CD14-positive monocyte (primary cell): ENCODE results near the gene PFN3. TPM values are rescaled to one million over a fixed set of nuclear protein-coding genes. Genes with fewer than 3 reads are reported as not detected.
A peak's percentile ranks its signal among the peaks of the same experiment; 100 is the strongest.

Source experiments
- DNase-seq, 3 donors: peaks; one replicate each; pipeline ENCODE4 v3.0.0-alpha.2; 2011 to 2022
- H2AFZ ChIP-seq: 2 replicates; pipeline ENCODE4 v1.6.0; 2012; ENCODE audit warnings: mild to moderate bottlenecking, low read depth, low read length, inconsistent platforms; ENCODE audit not compliant: insufficient read depth, poor library complexity, severe bottlenecking
- H3K27ac ChIP-seq, 2 donors: 1 replicate in 1 of 2; 2 replicates in 1 of 2; pipeline ENCODE4 v1.5.1; 2012 to 2013; ENCODE audit warnings: low read length in 2 of 2, control low read depth in 1 of 2, inconsistent platforms in 1 of 2, low read depth in 1 of 2, mild to moderate bottlenecking in 1 of 2
- H3K27me3 ChIP-seq, 2 donors: one replicate each; pipeline versions ENCODE4 v1.6.0 to v1.6.1; 2011 to 2013; ENCODE audit warnings: low read length in 2 of 2; ENCODE audit not compliant: control insufficient read depth in 2 of 2, insufficient read depth in 2 of 2
- H3K36me3 ChIP-seq, 2 donors: replicated peaks in 1 of 2; 1 replicate in 1 of 2; 2 replicates in 1 of 2; pipeline versions ENCODE4 v1.5.1 to v1.6.1; 2012 to 2013; ENCODE audit warnings: low read length in 2 of 2, control low read depth in 1 of 2, inconsistent platforms in 1 of 2, mild to moderate bottlenecking in 1 of 2; ENCODE audit not compliant: insufficient read depth in 2 of 2, control insufficient read depth in 1 of 2
- H3K4me1 ChIP-seq, 2 donors: 1 replicate in 1 of 2; 2 replicates in 1 of 2; pipeline versions ENCODE4 v1.5.1 to v1.6.1; 2012 to 2013; ENCODE audit warnings: low read length in 2 of 2, control low read depth in 1 of 2, inconsistent platforms in 1 of 2, mild to moderate bottlenecking in 1 of 2, moderate library complexity in 1 of 2; ENCODE audit not compliant: insufficient read depth in 2 of 2, control insufficient read depth in 1 of 2
- H3K4me2 ChIP-seq: replicated peaks from 2 replicates; pipeline ENCODE3; 2012; ENCODE audit warnings: low read length, moderate library complexity, mild to moderate bottlenecking; ENCODE audit not compliant: poor library complexity, severe bottlenecking; ENCODE audit errors: extremely low read depth
- H3K4me3 ChIP-seq, 3 experiments: fragments of 200-600 bp in 1 of 3; sonication (generic) in 1 of 3; replicated peaks in 1 of 3; 1 replicate in 2 of 3; 2 replicates in 1 of 3; pipeline ENCODE4 v1.5.1; 2011 to 2013; ENCODE audit warnings: low read length in 3 of 3, mild to moderate bottlenecking in 3 of 3, control low read depth in 2 of 3, low read depth in 2 of 3, inconsistent platforms in 1 of 3, moderate library complexity in 1 of 3
- H3K79me2 ChIP-seq: 2 replicates; pipeline ENCODE4 v1.6.0; 2012; ENCODE audit warnings: mild to moderate bottlenecking, control low read depth, inconsistent platforms, low read length, moderate library complexity; ENCODE audit not compliant: insufficient read depth
- H3K9ac ChIP-seq: 2 replicates; pipeline ENCODE4 v1.6.0; 2017; ENCODE audit warnings: low read length, mild to moderate bottlenecking; ENCODE audit not compliant: insufficient read depth, poor library complexity, severe bottlenecking
- H3K9me3 ChIP-seq, 2 donors: replicated peaks in 1 of 2; 1 replicate in 1 of 2; 2 replicates in 1 of 2; pipeline versions ENCODE4 v1.5.1 to v1.6.1; 2012 to 2013; ENCODE audit warnings: low read length in 2 of 2, control low read depth in 1 of 2; ENCODE audit not compliant: control insufficient read depth in 1 of 2, insufficient read depth in 1 of 2
- H4K20me1 ChIP-seq: 2 replicates; pipeline ENCODE4 v1.6.0; 2012; ENCODE audit warnings: mild to moderate bottlenecking, low read length, control low read depth, moderate library complexity; ENCODE audit not compliant: insufficient read depth
- H3K27ac Mint-ChIP-seq, 7 donors: one replicate each; pipeline ENCODE4 v1.8.0; 2020; ENCODE audit warnings: mild to moderate bottlenecking in 7 of 7, mixed read lengths in 7 of 7, moderate library complexity in 6 of 7, inconsistent platforms in 2 of 7
- H3K27me3 Mint-ChIP-seq, 3 donors: one replicate each; pipeline ENCODE4 v1.8.0; 2021 to 2022; ENCODE audit warnings: low read depth in 3 of 3, mild to moderate bottlenecking in 3 of 3, mixed read lengths in 3 of 3, moderate library complexity in 3 of 3, inconsistent platforms in 1 of 3
- H3K36me3 Mint-ChIP-seq, 2 donors: one replicate each; pipeline ENCODE4 v1.8.0; 2020; ENCODE audit warnings: mixed read lengths in 2 of 2, inconsistent platforms in 1 of 2, mild to moderate bottlenecking in 1 of 2
- H3K4me1 Mint-ChIP-seq: one replicate; pipeline ENCODE4 v1.8.0; 2020; ENCODE audit warnings: mild to moderate bottlenecking, mixed read lengths
- H3K4me3 Mint-ChIP-seq, 2 donors: one replicate each; pipeline ENCODE4 v1.8.0; 2020; ENCODE audit warnings: mild to moderate bottlenecking in 2 of 2, mixed read lengths in 2 of 2, moderate library complexity in 1 of 2
- H3K9me3 Mint-ChIP-seq, 7 donors: one replicate each; pipeline ENCODE4 v1.8.0; 2020 to 2022; ENCODE audit warnings: mixed read lengths in 7 of 7, mild to moderate bottlenecking in 6 of 7, moderate library complexity in 6 of 7, inconsistent platforms in 2 of 7
- CTCF ChIP-seq: fragments of 200-600 bp; IDR thresholded peaks from one replicate; pipeline ENCODE4 v1.8.0; 2022; ENCODE audit warnings: antibody characterized with exemption, mild to moderate bottlenecking
- WGBS: methylation state at CpG from one replicate; pipeline ENCODE4 v1.1.5; 2013; ENCODE audit warnings: missing lambda C conversion rate; ENCODE audit not compliant: insufficient coverage; 5-methylcytosine and 5-hydroxymethylcytosine counted together
- intact Hi-C, 2 donors: fragments of 100-400 bp; cut with micrococcal nuclease; formaldehyde crosslinking; loops; one replicate each; pipeline versions ENCODE4 v1.15.0 to v1.15.1; 2023
- polyA plus RNA-seq, 3 donors: library from polyadenylated mRNA; depleted of rRNA in 1 of 3; unstranded in 2 of 3; stranded (reverse) in 1 of 3; fragments of 300-500 nt in 2 of 3; fragments of >200 nt in 1 of 3; fragmentation: Illumina TruSeq in 2 of 3; gene quantifications; 1 replicate in 2 of 3; 2 replicates in 1 of 3; pipeline ENCODE4 v1.2.3, GENCODE V29; 2012 to 2021

Gene PFN3
- polyA plus RNA-seq, 3 donors: not detected

- intact Hi-C loops: no loop called here
- H3K4me1 Mint-ChIP-seq: peaks cover 43% of the 10 kb centered on the region
- Histone ChIP-seq H3K9me3 (no peaks in the 10 kb centered on the region), H3K4me1 (peaks cover 38 to 57% of the 10 kb centered on the region in 2 donors), H2AFZ (no peak overlapping the region), H3K36me3 (peaks cover 11% of the 10 kb centered on the region in 2 donors), H3K4me2 (peak overlapping the region; percentile 57), H3K4me3 (peak overlapping the region in 1 of 3 experiments; percentile 28), H4K20me1 (peaks cover 51% of the 10 kb centered on the region), H3K27me3 (peaks cover 0 to 41% of the 10 kb centered on the region in 2 donors), H3K9ac (no peak overlapping the region), H3K27ac (no peak overlapping the region), H3K79me2 (no peaks in the 10 kb centered on the region)
- peaks cover 38 to 58% (median 39%) of the 10 kb centered on the region in 3 donors for H3K27me3 Mint-ChIP-seq
- no peak for TF ChIP-seq CTCF
- H3K27ac Mint-ChIP-seq: peak overlapping the region in 6 of 7 donors; percentile 8 to 83 (median 60)
- H3K36me3 Mint-ChIP-seq: peaks cover 8 to 17% of the 10 kb centered on the region in 2 donors
- H3K4me3 Mint-ChIP-seq: peak overlapping the region; percentile 66 to 70
- peak; percentile 74 to 87 (median 83) for DNase-seq
- peaks cover 0 to 4% (median 0%) of the 10 kb centered on the region in 7 donors for H3K9me3 Mint-ChIP-seq
- 0% methylated on average over 14 of the region's 23 CpGs for WGBS
Measured at GRCh38 chr5:177447611-177448243, 47.3 kb upstream of the PFN3 start.

- H3K4me1 Mint-ChIP-seq: peaks cover 43% of the 10 kb centered on the region
- Histone ChIP-seq H3K9me3 (no peaks in the 10 kb centered on the region), H3K27me3 (peaks cover 0 to 35% of the 10 kb centered on the region in 2 donors), H3K9ac (peak overlapping the region; percentile 61), H3K27ac (no peak overlapping the region), H3K4me3 (peak overlapping the region in 1 of 3 experiments; percentile 73), H3K36me3 (peaks cover 17% of the 10 kb centered on the region in 2 donors), H3K4me1 (peaks cover 38 to 57% of the 10 kb centered on the region in 2 donors), H3K79me2 (no peaks in the 10 kb centered on the region), H3K4me2 (peak overlapping the region; percentile 86), H2AFZ (no peak overlapping the region), H4K20me1 (peaks cover 57% of the 10 kb centered on the region)
- no peak for TF ChIP-seq CTCF
- intact Hi-C loops: no loop called here
- H3K4me3 Mint-ChIP-seq: peak overlapping the region in 1 of 2 donors; percentile 55
- H3K27ac Mint-ChIP-seq: peak overlapping the region in 1 of 7 donors; percentile 61
- 0% methylated on average over 11 of the region's 52 CpGs for WGBS
- peaks cover 36 to 52% (median 36%) of the 10 kb centered on the region in 3 donors for H3K27me3 Mint-ChIP-seq
- peaks cover 0 to 4% (median 0%) of the 10 kb centered on the region in 7 donors for H3K9me3 Mint-ChIP-seq
- DNase-seq: peak in 2 of 3 donors; percentile 31 to 43
- H3K36me3 Mint-ChIP-seq: peaks cover 14 to 22% of the 10 kb centered on the region in 2 donors
Measured at GRCh38 chr5:177447066-177447610, 46.7 kb upstream of the PFN3 start.
